HG03460 (cell line): ENCODE data around the gene RGS6.
A peak's percentile ranks its signal among the peaks of the same experiment; 100 is the strongest.
"Not testable (repeated sequence)": the region's sequence is repeated elsewhere in the genome, so short reads cannot be mapped to it uniquely, and the experiment has no call there.

Experiments
- ATAC-seq: cut with Tn5 transposase; IDR thresholded peaks from one replicate; pipeline ENCODE4 v1.9.1; 2021; ENCODE audit not compliant: unreplicated experiment

The RGS6 gene

DNA sequence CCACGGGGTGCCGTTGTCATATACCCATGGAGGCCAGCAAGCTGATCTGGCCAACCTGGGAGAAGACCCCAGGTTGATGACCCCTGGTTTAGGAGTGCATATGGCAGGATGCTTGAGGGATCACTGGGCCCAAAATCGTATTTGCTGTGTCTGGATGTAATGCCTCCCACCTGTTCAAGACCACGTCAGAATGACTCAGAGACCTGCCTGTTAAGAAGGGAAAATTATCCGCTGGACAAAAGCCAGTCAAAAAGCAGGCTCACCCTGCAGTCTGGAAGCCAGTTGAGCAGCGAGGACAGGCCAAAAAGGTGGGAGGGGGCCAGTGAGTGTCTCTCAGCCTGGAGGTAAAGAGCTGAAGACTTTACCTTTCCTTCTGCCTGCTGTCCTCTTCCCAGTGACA lies 512.5 kb downstream of the RGS6 start:
- ATAC-seq = no peak

DNA sequence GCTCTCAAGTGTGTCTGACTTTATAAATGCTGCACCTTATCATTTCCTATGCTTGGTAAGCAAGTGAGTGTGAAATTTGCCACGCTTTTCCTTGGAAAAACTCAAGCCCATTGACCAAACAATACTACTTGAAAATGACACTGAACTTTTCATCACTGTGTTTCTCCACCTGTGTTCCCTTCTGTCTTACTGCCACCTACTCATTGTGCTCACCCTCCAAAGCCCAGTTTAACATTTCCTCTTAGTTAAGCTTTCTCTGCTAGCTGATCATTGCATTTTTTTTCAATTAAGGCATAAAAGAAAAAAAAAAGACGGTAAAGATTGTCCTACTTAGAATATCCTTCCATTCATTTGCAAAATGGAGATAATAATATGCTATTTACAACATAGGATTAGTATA lies 516.0 kb downstream of the RGS6 start:
- no peak for ATAC-seq

DNA sequence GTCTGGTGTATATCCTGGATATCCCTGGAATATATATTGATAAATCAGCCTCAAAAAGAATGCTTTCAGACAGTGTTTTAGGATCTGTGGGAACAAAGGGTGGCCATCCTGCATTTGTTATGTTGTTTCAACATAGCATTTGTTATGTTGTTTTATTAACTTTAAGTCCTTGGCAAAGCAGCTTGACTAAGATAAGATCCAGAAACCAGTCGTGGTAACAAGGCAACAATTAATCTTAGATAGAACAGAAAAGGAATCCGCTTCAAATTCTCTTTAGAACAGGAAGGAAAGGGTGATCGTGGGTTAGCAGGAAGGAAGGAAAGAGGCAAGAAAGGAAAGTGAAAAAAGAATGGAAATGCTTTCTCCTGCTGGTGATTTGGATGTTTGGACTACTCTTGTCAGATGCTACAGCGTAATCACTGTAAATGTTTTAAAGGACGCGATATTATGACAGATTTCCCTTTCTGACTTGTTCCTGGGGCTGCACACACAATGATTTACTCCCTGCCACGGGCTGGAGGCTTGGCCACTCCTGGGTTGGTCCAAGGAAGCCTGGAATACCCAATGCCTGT lies 518.3 kb downstream of the RGS6 start:
- no peak for ATAC-seq

DNA sequence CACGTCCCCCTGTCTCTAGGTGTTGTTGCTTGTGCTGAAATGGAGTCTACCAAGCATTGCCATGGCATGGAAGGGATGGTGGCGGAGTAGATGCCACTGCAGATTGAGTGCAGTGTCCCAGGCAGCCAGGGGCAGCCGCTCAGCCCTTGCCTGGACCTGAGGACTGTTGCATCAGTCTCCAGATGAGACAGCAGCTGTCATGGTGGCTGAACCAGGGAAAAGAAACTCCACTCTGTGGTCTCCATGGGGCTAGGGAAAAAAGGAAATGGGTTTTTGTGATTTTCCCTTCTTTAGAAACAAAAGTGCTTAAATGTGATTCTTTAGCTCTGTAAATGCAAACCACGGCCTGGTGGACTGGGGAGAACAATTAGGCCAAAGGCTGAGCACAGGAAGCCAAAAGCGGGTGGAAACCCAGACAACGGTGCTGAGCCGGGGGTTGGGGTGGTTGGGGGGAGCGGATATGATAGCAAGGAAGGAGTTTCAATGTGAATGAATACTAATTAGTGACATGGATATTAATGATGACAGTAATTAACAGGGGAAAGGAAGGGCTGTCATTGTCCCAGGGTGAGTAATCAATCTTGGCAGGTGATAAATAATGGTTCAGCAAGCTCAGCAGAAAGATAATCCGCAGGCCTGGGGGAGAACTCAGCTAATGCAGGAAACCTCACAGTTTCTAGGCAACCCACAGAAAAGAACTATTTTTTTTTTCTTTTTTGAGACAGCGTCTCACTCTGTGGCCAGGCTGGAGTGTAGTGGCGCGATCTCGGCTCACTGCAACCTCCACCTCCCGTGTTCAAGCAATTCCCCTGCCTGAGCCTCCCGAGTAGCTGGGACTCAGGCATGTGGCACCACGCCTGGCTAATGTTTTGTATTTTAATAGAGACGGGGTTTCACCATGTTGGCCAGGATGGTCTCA lies 519.1 kb downstream of the RGS6 start:
- ATAC-seq = peak; percentile 61

DNA sequence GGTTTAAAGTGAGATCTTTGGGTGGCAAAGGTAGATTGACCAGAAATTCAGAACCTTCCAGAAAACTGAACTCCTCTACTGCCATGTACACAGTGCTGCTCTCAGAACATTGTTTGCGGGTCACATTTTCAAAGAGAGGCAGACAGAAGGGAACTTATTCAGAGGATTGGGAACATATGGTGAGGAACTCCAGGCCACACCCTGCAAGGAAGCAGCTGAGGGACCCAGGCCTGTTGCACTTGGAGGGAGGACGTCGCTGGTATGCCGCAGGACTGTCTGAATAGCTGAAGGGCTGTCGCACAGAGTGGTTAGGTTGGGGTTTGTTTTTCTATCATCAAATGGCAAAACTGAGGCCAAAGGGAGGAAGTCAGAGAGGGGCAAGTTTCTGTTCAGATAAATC lies 520.5 kb downstream of the RGS6 start:
- no peak for ATAC-seq

DNA sequence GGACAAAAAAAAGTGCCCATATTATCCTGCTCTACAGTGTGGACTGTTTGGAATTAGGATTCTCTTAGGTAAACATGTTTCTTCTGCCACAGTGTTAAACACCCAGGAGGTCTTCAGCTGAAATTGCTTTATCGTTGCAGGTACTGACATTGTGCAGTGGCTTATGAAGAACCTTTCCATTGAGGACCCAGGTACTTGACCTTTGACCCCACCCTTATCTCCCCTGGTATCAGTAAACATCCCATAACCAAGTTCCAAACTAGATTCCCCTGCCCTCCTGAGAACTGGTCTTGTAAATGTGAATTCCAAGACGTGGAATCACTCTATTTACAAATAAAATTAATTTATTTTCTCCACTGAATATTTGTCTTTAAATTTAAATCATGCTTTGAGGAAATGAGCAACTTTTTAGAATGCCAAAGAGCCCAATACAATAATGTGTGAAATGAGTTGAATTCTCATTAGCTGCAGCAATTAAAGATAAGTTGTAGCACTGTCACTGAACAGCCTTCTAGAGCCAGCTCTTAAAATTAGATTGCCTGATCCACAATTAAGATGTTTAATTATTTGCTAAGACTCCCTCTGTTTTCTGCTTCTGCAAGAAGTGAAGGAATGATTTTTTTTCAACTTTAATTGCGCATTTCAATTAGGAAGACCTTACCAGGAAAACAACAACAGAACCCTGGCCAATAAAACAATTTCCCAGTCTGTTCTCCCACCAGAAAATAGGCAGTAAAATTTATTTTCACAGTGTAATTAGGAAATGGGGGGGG lies 522.3 kb downstream of the RGS6 start:
- no peak for ATAC-seq

DNA sequence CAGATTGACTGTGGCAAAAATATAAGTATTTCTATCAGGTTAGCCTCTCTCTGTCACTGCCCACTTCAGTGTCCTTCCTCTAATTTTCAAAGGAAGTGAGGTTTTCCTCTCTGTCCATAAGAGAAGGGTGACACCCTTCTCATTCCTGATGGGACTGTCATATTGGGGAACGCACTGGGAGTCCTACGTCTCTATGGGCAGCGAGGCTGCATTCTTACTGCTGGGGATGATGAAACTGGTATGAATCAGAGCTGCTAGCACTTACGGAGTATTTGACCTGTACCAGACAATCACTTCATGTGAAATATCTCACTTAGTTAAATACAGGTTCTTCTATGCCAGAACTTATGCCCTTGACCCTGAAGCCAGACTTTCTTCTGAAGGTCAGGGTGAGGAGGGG lies 525.4 kb downstream of the RGS6 start:
- ATAC-seq = no peak

DNA sequence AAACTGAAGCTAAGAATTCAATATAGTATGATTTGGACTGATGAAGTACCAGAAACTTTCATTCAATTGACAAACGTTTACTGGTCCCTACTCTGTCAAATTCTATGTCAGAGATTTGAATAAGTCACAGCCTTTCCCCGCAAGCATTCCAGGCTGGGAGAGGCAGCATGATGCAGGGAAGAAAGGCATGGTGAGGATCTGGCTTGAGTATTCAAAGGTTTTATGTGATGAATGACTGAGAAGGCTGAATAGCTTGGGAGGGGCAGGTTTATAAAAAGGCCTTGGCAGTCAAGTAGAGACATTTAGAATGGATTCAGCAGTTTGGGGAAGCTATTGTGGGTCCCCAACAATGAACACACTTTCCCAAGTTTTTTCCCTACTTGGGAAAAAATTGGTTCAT lies 529.8 kb downstream of the RGS6 start:
- no peak for ATAC-seq

DNA sequence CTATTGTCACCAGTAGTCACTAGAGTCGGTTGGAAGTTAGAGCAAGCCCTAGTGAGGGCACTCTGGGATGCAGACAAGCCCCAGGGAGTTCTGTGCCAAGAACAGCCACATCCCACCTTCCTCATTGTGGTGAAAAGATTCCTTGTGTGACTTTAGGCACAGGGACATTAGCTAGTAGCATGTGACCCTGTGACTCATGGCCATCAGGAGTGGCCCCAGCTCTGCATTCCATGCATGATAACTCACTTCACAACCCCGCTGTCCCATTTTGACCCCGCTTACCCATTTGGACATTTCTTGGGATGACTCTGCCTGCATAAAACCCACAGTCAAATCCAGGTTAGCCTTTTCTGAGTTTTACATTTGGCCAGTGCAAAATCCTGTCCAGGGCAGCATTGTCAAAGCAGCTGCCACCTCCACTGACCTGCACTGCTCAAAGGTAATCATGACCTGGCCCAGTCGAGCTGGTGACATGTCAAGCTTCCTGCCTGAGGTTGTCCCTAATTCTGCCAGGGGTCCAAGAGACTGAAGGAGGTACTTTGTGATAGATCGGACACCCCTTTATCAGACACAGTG lies 531.1 kb downstream of the RGS6 start:
- no peak for ATAC-seq

DNA sequence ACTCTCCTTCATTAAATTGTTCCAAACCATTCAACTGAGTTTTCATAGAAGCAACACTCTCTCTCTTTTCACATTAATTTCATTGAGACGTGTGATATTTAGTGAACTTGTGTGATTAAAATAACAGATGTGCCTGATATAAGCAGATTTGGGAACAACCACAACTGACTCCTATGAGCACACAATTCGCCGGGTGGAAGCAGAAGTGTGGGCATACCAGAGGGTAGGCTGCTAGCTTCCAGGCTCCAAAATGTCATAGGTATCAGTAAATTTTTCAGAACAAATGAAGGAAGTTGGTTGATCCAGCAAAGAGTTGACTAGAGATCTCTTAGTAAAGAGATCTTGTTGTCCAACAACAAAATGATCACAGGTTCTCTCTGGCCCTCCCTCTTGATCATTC lies 532.0 kb downstream of the RGS6 start:
- ATAC-seq = no peak

DNA sequence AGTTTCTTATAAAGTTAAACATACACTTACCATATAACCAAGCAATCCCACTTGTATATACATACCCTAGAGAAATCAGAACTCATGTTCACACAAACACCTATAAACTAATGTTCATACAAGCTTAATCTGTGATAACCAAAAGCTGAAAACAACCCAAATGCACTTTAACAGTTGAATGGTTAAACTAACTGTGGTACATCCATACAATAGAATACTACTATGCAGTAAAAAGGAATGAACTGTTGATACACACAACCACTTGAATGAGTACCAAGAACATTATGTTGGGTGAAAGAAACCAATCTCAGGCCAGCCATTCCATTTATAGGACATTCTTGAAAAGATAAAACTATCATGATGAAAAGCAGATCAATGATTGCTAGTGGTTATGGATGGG lies 534.1 kb downstream of the RGS6 start:
- ATAC-seq = no peak

DNA sequence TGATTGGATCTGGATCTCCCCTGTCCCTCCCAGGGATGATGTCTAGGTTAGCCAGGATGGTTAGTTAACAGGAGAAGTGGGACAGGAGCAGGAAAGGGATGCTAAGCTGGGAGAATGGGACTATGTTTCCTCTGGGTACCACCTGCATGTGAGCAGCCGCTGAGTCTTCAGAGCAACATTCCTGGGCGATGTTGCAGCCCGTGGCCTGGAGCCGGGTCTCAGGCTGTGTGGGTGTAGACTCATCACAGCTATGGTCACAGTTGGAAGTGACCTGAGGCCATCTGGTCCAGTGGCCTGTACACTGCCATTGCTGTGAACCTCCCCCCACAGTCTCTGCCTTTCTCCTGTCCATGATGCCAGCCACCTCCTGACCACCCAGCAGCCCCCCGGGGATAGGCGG lies 539.1 kb downstream of the RGS6 start:
- ATAC-seq = no peak

DNA sequence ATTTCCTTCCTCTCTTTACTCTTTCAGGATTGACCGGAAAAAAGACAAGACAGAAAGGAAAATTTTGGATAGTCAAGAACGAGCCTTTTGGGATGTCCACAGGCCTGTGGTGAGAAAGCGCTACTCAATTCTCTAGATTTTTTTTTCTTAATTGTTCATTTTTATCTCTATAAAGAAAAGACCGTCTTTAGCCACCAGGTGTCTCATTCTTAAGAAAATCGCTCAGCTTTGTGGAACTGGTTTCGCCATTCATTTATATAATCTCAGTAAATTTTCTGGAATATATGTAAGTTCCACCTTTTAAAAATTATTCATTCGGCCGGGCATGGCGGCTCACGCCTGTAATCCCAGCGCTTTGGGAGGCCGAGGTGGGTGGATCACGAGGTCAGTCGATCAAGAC lies 540.6 kb downstream of the RGS6 start:
- no peak for ATAC-seq

DNA sequence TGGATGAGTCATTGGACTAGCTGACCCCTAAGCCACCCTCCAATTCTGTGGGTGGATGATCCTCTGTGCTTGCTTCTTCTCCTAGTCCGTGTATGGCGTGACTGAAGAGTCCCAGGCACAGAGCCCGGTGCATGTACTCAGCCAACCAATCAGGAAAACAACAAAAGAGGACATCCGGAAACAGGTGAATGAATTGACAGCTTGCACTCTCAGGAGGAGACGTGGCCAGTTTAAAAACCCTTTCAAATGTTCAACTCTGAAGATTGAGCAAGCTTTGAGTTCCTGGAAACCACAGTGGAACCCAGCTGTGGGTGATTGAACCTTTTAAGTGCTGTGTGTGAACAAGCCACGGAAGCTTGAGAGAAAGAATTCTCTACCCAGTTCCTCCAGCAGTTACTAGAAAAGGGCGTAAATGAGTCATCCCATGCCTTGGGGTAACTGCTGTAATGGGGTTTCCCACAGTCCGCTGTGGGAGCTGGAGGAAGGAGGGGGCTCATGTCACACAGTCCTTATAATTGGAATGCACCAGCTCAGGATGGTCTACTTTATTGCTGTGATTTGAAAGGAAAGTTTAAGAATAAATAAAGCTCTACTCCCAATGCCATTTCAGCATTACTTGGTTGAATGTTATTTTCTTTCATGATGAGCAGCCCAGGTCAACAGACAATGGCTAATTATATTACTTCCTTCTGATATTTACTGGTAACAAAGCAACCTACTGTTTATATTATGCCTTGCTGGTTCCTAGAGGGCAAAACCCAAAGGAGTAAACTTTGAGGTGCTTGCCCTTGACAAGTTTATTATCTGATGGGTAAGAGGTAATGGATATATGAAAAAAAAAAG lies 544.6 kb downstream of the RGS6 start:
- ATAC-seq = peak; percentile 80

DNA sequence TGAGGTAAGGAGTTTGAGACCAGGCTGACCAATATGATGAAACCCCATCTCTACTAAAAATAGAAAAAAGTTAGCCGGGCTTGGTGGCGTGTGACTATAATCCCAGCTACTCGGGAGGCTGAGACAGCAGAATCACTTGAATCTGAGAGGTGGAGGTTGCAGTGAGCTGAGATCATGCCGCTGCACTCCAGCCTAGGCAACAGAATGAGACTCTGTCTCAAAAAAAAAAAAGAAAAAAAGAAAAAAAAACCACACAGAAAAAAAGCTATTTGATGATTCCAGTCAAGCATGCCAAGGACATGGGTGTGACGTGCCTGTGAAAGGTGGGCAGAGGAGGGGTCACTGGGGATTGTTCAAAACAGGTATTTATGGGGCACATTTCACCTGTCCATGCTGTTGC lies 545.3 kb downstream of the RGS6 start:
- ATAC-seq = not testable (repeated sequence)

DNA sequence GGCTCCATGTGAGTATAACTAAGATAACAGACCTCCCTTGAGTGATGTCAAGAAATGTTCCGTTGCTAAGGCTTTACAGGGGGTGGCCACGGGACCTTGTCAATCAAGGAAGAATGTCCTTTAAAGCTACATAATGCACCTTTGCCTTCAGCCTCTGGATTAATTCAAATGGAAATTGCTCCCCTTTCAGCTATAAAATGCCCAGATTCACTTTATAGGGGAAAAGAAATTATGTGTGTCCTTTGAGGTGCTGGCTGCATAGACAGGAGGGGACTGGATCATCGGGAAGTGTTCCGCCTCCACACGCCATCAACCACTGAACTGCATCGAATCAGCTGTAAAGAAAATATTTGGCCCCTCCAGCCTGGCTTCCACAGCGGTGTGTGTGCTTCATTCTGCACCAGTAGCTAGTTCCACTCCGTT lies 546.3 kb downstream of the RGS6 start:
- no peak for ATAC-seq

DNA sequence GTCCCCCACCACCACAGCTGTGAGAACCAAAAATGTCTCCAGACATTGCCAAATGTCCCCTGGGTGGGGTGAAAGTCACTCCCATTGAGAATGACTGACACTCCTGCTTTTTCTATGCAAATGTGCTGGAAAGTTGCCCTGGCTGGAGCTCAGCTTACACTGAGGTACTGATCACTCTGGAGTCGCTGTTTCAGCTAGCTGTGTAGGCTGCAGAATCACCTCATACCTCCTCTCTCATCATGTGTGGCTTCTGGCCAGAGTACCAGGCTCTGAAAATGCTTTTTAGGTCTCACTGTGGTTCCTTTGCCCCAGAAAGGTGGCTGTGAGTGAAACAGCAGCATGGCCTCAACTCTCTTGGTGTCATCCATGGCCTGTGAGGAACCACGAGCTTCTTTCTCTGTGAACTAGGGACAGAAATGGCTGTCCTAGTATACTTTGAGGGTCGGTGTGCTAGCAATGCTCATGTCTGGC lies 547.3 kb downstream of the RGS6 start:
- ATAC-seq = no peak

DNA sequence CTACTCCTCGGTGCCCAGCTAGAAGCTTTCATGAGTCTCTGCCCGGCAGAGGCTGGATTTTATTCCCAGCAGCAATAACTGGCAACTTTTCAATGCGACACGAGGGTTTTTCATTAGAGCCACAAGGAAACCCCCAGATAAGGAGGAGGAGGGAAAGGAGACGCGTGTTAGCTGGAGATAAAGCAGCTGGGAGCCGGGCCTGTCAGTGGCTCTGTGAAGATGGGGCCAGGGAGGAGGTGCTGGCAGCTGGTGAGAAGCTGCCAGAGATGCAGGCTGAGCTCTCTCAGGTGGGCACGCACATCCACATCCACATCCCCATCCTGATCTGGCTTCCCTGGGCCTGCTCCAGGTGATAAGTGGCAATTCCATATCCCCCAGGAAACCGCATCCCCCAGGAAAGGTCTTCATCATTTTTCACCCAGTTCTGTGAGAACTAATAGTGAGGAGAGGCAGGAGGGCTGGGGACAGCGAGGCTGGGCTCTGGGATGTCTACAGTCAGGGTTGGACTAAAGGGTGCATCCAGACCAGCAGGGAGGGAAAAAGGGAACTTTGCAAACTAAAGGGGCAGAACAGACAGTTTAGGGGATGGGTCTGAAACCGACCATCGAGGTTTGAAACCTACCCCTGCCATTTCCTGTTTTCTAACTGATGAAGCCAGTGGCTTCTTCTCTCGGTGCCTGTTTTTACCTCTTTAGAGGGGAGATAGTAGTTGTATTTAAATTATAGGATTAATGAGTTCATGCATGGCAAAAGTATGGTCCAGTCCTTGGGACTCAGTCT lies 548.4 kb downstream of the RGS6 start:
- ATAC-seq = no peak

DNA sequence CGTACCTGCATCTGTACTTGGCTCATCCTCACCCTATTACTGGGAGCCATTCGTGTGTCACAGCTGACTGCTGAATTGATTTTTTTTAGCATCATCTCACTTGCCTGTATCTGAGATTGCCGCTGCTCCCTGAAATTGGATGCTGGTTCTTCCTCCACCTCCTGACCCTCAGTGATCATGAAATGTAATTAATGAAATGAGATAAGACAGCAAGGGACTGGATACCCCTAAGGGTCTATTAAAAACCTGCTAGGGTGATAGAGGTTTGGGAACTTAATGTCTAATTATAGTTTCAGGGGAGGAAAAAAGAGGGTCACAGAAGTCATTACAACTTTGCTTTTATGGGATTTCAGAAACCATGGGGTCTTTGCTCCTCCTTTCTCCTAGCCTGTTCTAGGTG lies 551.1 kb downstream of the RGS6 start:
- ATAC-seq = no peak

DNA sequence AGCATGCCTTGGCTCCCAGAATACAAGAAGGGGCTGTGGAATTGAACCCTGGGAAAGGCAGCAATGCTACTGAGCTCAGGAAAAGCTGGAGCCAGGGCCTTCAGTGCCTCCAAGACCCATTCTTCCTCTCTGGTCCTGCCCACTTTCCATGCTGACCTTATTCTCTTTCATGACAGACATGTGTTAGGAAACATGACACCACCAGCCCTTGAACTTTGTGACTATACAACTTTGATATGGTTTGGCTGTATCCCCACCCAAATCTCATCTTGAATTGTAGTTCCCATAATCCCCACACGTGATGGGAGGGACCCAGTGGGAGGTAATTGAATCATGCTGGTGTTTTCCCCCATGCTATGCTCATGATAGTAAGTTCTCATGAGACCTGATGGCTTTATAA lies 553.5 kb downstream of the RGS6 start:
- ATAC-seq = no peak
